GM21367 (cell line): ENCODE data around the gene FGFR2.
"Not testable (repeated sequence)": the region's sequence is repeated elsewhere in the genome, so short reads cannot be mapped to it uniquely, and the experiment has no call there.

Experiments used
- ATAC-seq: cut with Tn5 transposase; IDR thresholded peaks from one replicate; pipeline ENCODE4 v1.9.1; 2021; ENCODE audit not compliant: unreplicated experiment

The FGFR2 gene

GRCh38 chr10:121556918-121557573, 41.2 kb downstream of the FGFR2 start:
- no peak for ATAC-seq

DNA sequence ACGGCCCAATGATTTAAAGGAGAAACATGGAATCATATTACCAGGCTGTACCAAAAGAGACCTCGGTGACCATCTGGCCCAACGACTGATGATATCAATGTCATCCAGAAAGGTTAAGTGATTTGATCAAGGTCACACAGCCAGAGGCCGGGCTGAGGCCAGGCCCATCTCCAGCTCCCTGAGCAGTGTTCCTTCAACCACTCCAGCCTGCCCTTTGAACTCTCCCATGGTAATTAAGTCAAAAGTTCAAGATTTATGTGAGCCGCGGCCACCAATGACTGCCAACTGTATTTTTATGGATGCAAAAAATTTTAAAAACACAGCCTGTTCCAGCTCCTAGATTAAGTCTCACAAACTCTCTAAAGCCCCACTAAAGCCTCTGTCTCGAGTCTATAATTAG, 41.8 kb downstream of the FGFR2 start:
- ATAC-seq = no peak

DNA sequence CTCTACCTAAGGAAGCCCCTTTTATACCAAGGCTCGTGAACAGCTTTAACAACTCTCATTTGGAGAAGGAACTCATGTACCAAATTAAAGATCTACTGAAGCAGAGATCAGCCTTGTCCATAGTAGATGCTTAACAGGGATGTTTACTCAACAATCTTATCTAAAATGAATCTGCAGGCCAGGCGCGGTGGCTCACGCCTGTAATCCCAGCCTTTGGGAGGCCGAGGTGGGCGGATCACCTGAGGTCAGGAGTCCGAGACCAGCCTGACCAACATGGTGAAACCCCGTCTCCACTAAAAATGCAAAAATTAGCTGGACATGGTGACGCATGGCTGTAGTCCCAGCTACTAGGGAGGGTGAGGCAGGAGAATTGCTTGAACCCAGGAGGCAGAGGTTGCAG, 43.3 kb downstream of the FGFR2 start:
- ATAC-seq = not testable (repeated sequence)

DNA sequence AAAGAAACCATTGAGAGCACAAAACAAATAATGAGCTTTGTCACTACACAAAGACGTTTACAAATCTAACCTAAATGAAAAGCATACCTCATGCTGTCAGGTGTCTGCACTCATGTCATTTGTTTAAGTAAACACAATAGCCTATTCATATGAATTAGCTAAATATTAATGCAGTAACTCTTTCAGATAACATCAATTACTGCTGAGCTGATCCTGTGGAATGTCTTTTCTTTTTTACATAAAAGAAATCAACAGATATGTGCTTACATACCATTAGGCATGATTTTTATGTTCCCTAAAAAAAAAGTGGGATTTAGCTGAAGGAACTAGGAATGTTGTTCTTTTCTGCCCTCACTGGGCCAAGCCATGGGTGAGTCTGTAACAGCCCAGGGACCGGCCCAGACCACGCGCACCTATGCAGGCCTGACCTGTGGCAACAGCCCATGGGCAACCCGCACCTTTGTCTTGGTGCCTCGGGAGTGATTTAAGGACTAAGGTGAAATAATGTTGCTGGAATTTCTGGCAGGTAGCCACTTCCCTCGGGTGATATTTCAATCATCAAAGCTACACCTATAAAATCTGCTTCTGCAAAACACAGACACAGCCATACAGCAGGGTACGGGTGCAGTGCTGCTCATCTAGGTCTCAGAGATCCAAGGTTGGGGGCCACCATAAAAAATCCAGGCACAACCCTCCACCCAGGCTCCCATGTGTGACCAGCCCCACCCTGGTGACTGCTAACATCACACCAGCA, 44.6 kb downstream of the FGFR2 start:
- no peak for ATAC-seq

DNA sequence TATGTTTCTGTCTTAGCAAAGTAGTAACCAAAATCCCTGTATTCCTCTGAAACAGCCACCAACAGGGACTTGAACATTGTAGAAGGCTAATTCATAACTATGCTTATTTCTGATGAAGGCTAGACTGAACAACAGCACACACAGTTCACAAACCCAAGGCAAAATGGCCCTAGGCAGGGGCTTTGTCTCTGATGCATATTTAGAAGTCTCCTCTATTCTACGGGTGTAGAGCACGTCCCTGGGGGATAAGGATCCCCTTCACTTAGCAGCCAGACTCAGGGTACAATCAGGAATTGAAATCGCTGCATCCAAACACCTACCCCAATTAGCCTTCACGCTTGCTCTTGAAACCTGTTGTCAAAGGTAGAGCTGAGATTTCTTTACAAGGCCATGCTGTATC, 45.5 kb downstream of the FGFR2 start:
- ATAC-seq = no peak

DNA sequence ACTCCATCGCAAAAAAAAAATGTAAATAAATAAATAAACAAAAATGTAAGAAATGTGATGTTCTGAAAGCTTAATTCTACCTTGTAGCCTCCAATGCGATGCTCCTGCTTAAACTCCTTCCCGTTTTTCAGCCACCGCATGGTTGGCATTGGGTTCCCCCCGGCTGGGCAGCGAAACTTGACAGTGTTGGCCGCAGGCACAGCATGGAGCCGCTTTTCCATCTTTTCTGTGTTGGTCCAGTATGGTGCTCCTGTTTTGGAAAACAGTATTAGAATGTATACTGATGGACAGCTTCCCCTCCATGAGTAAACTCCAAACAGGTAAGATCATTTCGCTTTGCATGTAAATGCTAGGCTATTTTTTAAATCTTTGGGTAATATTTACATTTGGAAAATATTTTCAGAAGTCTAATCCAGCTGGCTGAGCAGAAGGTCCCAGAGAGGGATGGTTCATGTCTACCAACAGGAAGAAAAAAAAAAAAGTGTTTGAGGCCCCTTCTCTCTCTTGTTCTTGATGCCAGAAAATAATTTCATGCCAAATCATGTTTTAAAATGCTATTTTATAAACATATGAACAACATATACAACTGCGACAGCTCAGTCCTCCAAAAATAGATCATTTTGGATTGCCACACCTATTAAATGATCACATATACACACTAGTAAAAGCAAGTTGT, 46.9 kb downstream of the FGFR2 start:
- no peak for ATAC-seq

DNA sequence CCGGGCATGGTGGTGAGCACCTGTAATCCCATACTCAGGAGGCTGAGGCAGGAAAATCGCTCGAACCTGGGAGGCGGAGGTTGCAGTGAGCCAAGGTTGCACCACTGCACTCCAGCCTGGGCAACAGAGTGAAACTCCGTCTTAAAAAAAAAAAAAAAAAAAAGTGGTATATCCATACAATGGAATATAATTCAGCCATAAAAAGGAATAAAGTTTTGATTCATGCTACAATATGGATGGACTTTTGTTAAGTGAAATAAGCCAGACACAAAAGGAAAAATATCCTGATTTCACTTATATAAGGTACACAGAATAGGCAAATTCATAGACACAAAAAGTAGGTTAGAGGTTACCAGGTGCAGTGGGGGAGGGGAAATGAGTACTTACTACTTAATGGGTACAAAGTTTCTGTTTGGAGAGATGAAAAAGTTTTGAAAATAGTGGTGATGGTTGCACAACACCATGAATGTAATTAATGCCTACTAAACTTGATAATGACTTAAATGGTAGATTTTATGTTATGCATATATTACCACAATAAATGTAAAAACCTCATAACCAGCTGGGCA, 53.9 kb downstream of the FGFR2 start:
- ATAC-seq = no peak

DNA sequence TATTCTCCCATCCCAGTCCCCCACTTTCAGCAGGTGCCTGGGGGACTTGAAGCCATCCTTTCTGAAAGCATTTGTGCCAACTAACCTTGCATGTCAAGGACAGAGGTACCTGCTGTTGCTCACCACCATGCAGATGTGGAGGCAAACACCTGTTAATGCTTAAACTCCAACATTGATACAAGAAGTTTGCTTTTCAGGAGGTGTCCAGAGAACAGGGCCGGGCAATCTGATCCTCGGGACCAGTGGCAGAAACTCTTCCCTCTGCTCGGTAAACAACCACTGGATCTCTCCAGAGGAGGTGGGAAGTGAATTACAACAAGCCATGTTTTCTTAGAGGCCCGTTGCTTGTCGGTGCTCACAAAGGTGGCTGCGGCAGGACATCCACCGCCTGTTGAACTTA, 54.7 kb downstream of the FGFR2 start:
- no peak for ATAC-seq

DNA sequence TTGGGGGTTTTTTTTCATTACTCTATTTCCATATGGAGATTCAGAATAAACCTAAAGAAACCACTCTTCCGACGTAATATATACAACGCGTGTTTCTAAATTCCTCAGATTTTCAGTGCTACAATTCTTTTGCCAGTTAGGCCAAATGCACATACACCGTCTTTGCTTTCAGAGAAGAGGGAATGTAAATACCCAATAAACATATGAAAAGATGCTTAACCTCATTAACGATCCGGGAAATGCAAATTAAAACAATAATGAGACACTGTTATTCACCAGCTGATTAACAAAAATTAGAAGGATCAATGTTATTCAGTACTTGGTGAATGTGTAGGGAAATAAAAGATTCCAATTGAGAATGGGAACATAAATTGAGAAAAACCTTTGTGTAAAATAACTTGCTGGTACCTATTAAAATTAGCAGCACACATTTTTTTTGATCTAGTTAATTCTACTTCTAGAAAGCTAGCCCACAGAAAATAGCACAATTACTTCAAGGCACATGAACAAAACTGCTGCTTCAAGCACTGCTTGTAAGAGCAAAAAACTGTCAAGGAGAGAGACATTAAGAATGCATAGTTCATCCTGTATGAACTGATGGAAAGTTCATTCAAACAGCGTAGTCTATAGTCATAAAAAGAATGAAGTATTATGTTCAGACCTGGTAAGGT, 56.7 kb downstream of the FGFR2 start:
- ATAC-seq = no peak

- no peak for ATAC-seq
Measured at GRCh38 chr10:121540732-121541395, 57.4 kb downstream of the FGFR2 start.

- ATAC-seq = no peak
Measured at GRCh38 chr10:121539786-121540185, 58.5 kb downstream of the FGFR2 start.

DNA sequence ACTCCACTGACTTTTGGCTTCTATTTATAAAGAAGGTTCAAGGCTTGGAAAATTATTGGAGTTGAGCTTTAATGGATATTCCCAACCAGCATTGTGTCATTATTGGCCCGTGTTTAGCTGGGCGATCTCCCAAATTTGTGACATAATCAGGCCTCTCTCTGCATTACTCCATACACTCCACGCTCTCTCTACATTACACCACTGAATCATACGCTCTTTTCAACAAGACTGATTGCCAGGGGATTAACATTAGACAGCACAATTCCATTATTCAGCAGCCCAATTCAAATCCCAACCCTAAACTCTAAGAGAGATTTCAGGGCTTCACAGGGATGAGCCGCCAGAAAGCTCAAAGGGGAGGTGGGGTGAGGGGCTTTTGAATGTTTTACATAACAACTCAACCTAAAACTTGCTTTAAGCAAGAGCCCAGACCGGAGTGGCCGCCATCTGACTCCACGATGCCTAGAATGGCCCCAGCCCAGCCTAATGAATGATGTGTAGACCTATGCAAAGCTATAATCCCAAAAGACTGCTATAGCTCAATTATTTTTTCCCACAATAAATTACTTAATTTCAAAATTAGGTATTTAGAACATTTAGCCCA, 61.8 kb downstream of the FGFR2 start:
- no peak for ATAC-seq

GRCh38 chr10:121535381-121535780, 62.9 kb downstream of the FGFR2 start:
- no peak for ATAC-seq

- ATAC-seq = no peak
Measured at GRCh38 chr10:121532292-121532864, 65.9 kb downstream of the FGFR2 start.

- no peak for ATAC-seq
Measured at GRCh38 chr10:121531830-121532178, 66.4 kb downstream of the FGFR2 start.

GRCh38 chr10:121531076-121531829, 67.0 kb downstream of the FGFR2 start:
- ATAC-seq = no peak

DNA sequence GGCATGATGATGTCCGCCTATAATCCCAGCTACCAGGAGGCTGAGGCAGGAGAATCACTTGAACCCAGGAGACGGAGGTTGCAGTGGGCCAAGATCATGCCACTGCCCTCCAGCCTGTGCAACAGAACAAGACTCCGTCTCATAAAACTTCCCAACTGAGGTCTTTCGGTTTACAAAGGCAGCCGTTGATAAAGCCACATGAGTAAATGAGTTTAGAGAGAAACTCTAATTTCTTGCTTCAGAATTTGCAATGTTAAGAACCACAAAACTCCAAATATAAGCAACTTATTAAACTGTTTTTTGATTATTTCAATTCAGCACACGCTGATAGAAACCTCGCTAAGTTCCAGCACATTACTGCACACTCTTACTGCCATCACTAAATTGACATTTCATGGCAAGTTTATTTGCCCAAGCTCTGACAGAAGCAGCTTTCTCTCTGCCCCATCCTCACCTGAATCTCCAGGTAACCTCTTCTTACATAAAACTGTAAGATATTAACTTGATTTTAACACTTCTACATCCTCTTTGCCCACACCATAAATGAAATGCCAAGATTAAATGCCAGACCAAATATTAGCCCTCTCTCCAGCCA, 67.7 kb downstream of the FGFR2 start:
- ATAC-seq = no peak

- no peak for ATAC-seq
Measured at GRCh38 chr10:121527690-121528089, 70.6 kb downstream of the FGFR2 start.

GRCh38 chr10:121526801-121527221, 71.4 kb downstream of the FGFR2 start:
- no peak for ATAC-seq
